ENCODE data around the gene MRGPRF.

MRGPRF gene, protein sequence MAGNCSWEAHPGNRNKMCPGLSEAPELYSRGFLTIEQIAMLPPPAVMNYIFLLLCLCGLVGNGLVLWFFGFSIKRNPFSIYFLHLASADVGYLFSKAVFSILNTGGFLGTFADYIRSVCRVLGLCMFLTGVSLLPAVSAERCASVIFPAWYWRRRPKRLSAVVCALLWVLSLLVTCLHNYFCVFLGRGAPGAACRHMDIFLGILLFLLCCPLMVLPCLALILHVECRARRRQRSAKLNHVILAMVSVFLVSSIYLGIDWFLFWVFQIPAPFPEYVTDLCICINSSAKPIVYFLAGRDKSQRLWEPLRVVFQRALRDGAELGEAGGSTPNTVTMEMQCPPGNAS

GRCh38 chr11:69013009-69013951 is at the start of gene MRGPRF:
Gene MRGPRF (minus strand): TSS chr11:69013246. CDS start chr11:69009901, 3,345 bp downstream.
- no peak for DNase-seq (ENCODE audit: extremely low read depth in 1 of 2, low read depth in 1 of 2)

- no peak for DNase-seq (ENCODE audit: extremely low read depth in 1 of 2, low read depth in 1 of 2)
Measured at GRCh38 chr11:69062169-69062855, 49.3 kb upstream of the MRGPRF start.

- no peak for DNase-seq (ENCODE audit: extremely low read depth in 1 of 2, low read depth in 1 of 2)
Measured at GRCh38 chr11:69061713-69062053, 48.6 kb upstream of the MRGPRF start.

- no peak for DNase-seq (ENCODE audit: extremely low read depth in 1 of 2, low read depth in 1 of 2)
Measured at GRCh38 chr11:69060806-69061712, 48.0 kb upstream of the MRGPRF start.

- DNase-seq (ENCODE audit: extremely low read depth in 1 of 2, low read depth in 1 of 2), result no peak
Measured at GRCh38 chr11:69059985-69060384, 46.9 kb upstream of the MRGPRF start.

GRCh38 chr11:69059429-69059828 is 46.4 kb upstream of the MRGPRF start:
- DNase-seq (ENCODE audit: extremely low read depth in 1 of 2, low read depth in 1 of 2), result no peak

- no peak for DNase-seq (ENCODE audit: extremely low read depth in 1 of 2, low read depth in 1 of 2)
Measured at GRCh38 chr11:69058511-69059270, 45.6 kb upstream of the MRGPRF start.

- DNase-seq (ENCODE audit: extremely low read depth in 1 of 2, low read depth in 1 of 2), result no peak
Measured at GRCh38 chr11:69057801-69058200, 44.8 kb upstream of the MRGPRF start.

DNA sequence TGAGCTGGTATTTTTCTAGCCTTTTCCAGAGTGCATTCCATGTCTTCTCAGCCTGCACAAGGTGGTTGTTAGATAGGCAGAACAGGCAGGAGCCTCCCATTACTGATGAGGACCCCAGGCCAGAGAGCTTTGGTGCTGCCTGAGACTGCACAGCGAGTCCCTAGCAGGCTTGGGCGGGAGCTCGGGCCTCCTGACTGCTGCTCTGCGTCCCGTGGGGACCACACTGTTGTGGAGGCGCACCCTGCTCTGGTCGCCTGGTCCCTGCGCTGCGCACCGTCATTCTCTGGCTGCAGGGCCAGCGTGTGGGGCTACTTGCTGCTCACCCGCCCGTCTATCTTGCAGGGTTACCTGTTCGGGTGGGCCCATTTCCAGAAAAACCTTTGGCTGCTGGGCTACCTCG is 44.2 kb upstream of the MRGPRF start:
- DNase-seq (ENCODE audit: extremely low read depth in 1 of 2, low read depth in 1 of 2), result no peak

- DNase-seq (ENCODE audit: extremely low read depth in 1 of 2, low read depth in 1 of 2), result no peak
Measured at GRCh38 chr11:69055598-69056516, 42.8 kb upstream of the MRGPRF start.

DNA sequence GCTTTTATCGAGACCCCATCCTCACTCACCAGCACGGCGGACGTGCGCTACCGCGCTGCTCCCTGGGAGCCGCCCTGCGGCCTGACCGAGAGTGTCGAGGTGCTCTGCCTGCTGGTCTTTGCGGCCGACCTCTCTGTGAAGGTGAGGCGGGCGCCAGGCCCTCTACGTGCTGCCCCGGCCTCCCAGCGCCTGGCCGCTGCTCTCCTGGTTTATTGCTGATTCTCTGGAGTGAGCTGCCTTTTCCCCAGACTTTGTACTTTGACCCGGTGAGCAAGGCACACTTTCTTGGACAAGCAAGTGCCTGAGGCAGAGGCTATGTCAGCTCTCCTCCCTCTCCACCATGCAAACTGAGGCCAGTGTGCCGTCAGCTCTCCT is 42.2 kb upstream of the MRGPRF start:
- no peak for DNase-seq (ENCODE audit: extremely low read depth in 1 of 2, low read depth in 1 of 2)

DNA sequence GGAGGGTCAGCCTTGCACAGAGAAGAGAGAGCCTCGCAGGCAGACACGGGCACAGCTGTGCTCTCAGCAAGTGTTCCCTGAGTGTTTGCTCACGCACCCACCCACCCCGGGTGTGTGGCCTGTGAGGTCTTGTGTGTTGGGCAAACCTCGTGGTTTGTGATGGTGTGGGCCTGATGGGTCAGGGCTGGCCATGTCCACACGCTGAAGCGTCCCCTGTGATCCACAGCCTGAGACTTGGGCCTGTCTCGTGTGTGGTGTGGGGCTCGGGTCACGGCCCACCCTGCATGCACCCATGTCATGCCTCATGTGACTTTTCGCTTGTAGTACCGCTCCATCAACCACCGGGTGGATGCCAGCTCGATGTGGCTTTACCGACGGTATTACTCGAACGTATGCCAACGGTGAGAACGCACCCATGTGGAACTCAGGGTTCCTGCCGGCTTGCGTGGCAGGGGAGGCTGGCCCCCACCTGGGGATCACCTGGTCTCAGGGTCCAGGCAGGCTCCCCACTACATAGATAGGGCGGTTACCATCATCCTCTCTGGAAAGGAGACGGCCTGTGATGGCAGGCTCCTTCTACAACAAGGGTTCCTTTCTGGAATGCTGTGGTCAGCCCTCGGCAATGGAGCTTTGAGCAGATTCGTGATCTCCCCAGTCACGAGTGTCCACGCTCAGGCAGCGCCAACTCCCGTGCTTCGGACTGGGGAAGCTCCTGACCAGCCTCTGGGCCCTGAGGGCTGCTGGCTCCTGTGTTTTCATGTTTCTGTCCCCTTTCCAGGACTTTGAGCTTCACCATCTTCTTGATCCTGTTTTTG is 41.6 kb upstream of the MRGPRF start:
- no peak for DNase-seq (ENCODE audit: extremely low read depth in 1 of 2, low read depth in 1 of 2)

- DNase-seq (ENCODE audit: extremely low read depth in 1 of 2, low read depth in 1 of 2), result no peak
Measured at GRCh38 chr11:69053546-69054396, 40.7 kb upstream of the MRGPRF start.

- no peak for DNase-seq (ENCODE audit: extremely low read depth in 1 of 2, low read depth in 1 of 2)
Measured at GRCh38 chr11:69053169-69053477, 40.1 kb upstream of the MRGPRF start.

- DNase-seq (ENCODE audit: extremely low read depth in 1 of 2, low read depth in 1 of 2), result no peak
Measured at GRCh38 chr11:69052343-69053168, 39.5 kb upstream of the MRGPRF start.
